Ishikawa (cell line): ENCODE measurements around the gene COL6A6.

Experiments used
- CEBPB ChIP-seq: IDR thresholded peaks from 2 replicates; pipeline ENCODE4 v1.6.1; 2012
- CREB1 ChIP-seq: IDR thresholded peaks from 2 replicates; pipeline ENCODE4 v1.6.1; 2012; ENCODE audit warnings: low read depth
- EGR1 ChIP-seq: IDR thresholded peaks from 2 replicates; pipeline ENCODE4 v1.6.1; 2012
- EP300 ChIP-seq: IDR thresholded peaks from 2 replicates; pipeline ENCODE4 v1.6.1; 2012; ENCODE audit warnings: borderline replicate concordance
- FOXM1 ChIP-seq: IDR thresholded peaks from 2 replicates; pipeline ENCODE4 v1.6.1; 2012; ENCODE audit warnings: low read depth, borderline replicate concordance
- NFIC ChIP-seq: IDR thresholded peaks from 2 replicates; pipeline ENCODE4 v1.6.1; 2012
- RAD21 ChIP-seq: IDR thresholded peaks from 2 replicates; pipeline ENCODE4 v1.6.1; 2012; ENCODE audit warnings: low read depth
- REST ChIP-seq: IDR thresholded peaks from 2 replicates; pipeline ENCODE4 v1.6.1; 2012; ENCODE audit warnings: low read depth, mild to moderate bottlenecking
- TAF1 ChIP-seq: IDR thresholded peaks from 2 replicates; pipeline ENCODE4 v1.6.1; 2012; ENCODE audit warnings: low read depth, mild to moderate bottlenecking
- TCF12 ChIP-seq: IDR thresholded peaks from 2 replicates; pipeline ENCODE4 v1.6.1; 2012; ENCODE audit warnings: low read depth
- TEAD4 ChIP-seq: IDR thresholded peaks from 2 replicates; pipeline ENCODE4 v1.6.1; 2012
- USF1 ChIP-seq: IDR thresholded peaks from 2 replicates; pipeline ENCODE4 v1.6.1; 2012
- YY1 ChIP-seq: IDR thresholded peaks from 2 replicates; pipeline ENCODE4 v1.6.1; 2012; ENCODE audit warnings: low read depth
- ZBTB7A ChIP-seq: IDR thresholded peaks from 2 replicates; pipeline ENCODE4 v1.6.1; 2012; ENCODE audit warnings: low read depth
- TF ChIP-seq, protein P1 (sequence below): IDR thresholded peaks from 2 replicates; pipeline ENCODE4 v1.6.1; 2012

The COL6A6 gene, protein sequence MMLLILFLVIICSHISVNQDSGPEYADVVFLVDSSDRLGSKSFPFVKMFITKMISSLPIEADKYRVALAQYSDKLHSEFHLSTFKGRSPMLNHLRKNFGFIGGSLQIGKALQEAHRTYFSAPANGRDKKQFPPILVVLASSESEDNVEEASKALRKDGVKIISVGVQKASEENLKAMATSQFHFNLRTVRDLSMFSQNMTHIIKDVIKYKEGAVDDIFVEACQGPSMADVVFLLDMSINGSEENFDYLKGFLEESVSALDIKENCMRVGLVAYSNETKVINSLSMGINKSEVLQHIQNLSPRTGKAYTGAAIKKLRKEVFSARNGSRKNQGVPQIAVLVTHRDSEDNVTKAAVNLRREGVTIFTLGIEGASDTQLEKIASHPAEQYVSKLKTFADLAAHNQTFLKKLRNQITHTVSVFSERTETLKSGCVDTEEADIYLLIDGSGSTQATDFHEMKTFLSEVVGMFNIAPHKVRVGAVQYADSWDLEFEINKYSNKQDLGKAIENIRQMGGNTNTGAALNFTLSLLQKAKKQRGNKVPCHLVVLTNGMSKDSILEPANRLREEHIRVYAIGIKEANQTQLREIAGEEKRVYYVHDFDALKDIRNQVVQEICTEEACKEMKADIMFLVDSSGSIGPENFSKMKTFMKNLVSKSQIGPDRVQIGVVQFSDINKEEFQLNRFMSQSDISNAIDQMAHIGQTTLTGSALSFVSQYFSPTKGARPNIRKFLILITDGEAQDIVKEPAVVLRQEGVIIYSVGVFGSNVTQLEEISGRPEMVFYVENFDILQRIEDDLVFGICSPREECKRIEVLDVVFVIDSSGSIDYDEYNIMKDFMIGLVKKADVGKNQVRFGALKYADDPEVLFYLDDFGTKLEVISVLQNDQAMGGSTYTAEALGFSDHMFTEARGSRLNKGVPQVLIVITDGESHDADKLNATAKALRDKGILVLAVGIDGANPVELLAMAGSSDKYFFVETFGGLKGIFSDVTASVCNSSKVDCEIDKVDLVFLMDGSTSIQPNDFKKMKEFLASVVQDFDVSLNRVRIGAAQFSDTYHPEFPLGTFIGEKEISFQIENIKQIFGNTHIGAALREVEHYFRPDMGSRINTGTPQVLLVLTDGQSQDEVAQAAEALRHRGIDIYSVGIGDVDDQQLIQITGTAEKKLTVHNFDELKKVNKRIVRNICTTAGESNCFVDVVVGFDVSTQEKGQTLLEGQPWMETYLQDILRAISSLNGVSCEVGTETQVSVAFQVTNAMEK (N-terminal part only)

GRCh38 chr3:130516645-130517512 is at the start of gene COL6A6:
Gene COL6A6, plus strand, starts transcription at chr3:130517177. Its CDS starts 43,188 bp downstream, at chr3:130560365.
- TF ChIP-seq ZBTB7A (no peak), RAD21 (no peak), CREB1 (no peak), EGR1 (no peak), NFIC (no peak), USF1 (no peak), REST (no peak), CEBPB (no peak), TAF1 (no peak), EP300 (no peak), YY1 (no peak), TEAD4 (no peak), FOXM1 (no peak), TCF12 (no peak)
- TF ChIP-seq, protein P1, sequence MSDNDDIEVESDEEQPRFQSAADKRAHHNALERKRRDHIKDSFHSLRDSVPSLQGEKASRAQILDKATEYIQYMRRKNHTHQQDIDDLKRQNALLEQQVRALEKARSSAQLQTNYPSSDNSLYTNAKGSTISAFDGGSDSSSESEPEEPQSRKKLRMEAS = no peak

GRCh38 chr3:130468311-130468710 is 48.7 kb upstream of the COL6A6 start:
- TF ChIP-seq TEAD4 = no peak
- no peak for TF ChIP-seq TAF1
- no peak for TF ChIP-seq YY1
- TF ChIP-seq CREB1 = no peak
- TF ChIP-seq ZBTB7A = no peak
- no peak for TF ChIP-seq CEBPB
- TF ChIP-seq REST = no peak
- no peak for TF ChIP-seq EP300
- no peak for TF ChIP-seq EGR1
- TF ChIP-seq, protein P1 = no peak
- no peak for TF ChIP-seq NFIC
- no peak for TF ChIP-seq TCF12
- TF ChIP-seq USF1 = no peak
- TF ChIP-seq RAD21 = no peak
- TF ChIP-seq FOXM1 = no peak

GRCh38 chr3:130470126-130470525 is 46.9 kb upstream of the COL6A6 start:
- TF ChIP-seq CREB1 (no peak), NFIC (no peak), FOXM1 (no peak), TAF1 (no peak), CEBPB (no peak), TCF12 (no peak), ZBTB7A (no peak), EP300 (no peak), TEAD4 (no peak), REST (no peak), RAD21 (no peak), USF1 (no peak), EGR1 (no peak), YY1 (no peak)
- TF ChIP-seq, protein P1 = no peak
